GM18498 (cell line): ENCODE data around the gene SCN10A.

Experiments
- ATAC-seq: cut with Tn5 transposase; IDR thresholded peaks from one replicate; pipeline ENCODE4 v1.9.1; 2021; ENCODE audit warnings: mild to moderate bottlenecking, moderate library complexity; ENCODE audit not compliant: unreplicated experiment

SCN10A gene

DNA sequence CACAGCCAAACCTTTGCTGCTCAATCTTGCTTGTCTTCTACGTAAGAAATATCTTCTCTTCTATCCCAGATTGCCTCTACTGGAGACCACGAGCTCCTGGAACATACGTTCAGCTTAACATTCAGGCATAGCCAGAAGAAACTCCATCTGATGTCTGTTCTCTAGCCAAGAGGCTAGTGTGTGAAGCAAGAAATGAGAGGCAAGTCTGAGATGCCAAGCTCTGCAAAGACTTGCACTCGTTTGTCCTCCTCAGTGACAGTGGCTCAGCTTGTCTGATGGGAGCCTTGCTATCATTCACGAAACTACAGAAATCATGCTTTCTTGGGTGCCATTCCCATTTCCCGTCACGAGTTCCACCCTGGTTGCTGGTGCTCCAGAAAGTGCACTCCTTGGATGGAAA lies at the start of gene SCN10A:
Gene SCN10A (minus strand): TSS at position 192 of the 400 bp plus-strand sequence. CDS start 22,207 bp downstream, outside the sequence.
- ATAC-seq, result no peak

DNA sequence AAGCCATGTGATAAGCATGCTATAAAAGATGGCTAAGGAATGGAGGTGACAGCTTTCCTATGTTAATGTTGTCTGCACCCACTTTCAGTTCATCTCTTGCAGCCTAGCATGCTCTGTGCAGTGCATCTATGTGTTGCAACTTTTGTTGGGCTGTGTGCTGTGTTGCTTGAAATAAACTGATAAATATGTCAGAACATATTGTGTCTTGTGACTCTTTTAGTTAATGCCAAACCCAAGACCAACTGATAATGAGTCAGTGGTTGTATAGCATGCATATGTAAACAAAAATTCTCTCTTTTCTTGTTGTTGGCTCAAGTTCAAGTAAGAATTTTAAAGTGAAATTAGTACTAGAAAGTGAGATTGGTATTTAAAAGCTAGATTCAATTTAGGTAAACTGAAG lies 37.0 kb upstream of the SCN10A start:
- ATAC-seq, result no peak

DNA sequence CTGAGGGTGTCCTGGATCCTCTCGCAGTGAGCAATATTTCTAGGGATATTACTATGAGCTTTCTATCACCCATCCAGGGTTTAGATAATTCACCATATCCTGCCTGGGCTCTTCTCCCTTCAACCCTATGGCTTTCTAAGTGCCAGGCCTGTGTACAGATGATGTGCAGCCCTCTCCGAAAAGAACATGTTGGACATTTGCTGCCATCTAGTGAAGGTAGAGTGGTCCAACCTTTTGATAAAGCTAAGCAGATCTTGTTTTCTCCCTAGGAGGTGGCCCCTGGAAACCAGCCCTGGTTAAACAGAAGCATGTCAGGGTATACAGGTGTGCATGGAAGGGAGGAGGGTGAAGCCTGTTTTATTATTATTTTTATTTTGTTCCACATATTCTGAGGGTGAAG lies 27.9 kb upstream of the SCN10A start:
- ATAC-seq, result no peak

GRCh38 chr3:38842266-38842965 lies 26.4 kb upstream of the SCN10A start:
- ATAC-seq, result no peak

DNA sequence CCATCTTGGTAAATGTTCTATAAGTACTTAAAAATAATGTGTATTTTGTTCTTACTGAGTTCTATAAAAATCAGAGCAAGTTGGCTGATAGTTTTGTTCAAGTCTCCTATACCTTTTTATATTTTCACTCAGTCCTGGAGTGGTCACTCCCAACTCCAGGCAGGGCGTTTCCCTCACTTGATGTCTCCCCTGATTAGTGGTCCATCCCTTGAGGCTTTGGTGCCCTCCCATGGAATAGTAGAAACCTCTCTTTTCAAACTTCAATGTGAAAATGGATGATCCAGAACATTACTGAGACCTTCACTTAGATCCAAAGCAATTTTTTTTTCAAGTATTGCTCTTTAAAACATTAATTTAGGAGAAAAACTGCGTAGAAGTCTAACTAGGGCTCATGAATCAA lies 25.0 kb upstream of the SCN10A start:
- ATAC-seq, result no peak

DNA sequence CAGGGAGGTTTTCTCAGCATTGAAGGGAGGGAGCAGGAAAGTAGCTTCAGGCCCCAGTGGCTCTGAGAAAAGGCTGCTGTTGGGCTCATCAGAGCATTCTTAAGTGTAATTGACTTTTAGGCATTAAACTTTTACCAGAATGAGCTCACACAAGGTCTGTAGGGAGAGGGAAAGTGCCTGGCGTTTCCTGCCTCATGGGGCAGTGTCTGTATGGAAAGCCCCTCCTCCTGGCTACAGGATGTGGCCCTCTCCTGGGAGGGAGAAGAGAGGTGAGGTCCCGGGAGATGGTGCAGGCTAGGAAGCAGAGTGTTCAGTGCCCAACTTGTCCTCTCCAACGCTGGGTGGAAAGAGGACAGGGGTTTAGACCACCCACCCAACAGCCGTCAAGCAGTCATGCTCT lies 21.3 kb upstream of the SCN10A start:
- no peak for ATAC-seq

DNA sequence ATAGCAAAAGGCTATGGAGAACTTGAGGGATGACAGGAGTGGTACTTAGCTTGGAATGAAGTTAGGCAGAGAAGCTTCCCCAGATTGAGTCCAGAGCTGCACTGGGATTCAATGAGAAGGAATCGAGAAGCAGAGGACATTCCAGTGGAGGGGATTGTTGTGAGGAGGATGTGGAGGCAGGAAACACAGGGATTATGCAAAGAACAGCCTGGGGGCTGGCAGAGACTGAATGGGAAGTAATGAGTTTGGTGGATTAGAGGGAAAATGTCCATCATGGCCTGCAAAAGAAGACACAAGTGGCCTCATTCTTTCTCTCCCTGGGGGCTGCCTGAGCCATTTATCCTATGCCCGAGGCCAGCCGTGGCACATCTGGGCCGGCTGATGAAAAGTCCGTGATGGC lies 20.5 kb upstream of the SCN10A start:
- ATAC-seq, result no peak

DNA sequence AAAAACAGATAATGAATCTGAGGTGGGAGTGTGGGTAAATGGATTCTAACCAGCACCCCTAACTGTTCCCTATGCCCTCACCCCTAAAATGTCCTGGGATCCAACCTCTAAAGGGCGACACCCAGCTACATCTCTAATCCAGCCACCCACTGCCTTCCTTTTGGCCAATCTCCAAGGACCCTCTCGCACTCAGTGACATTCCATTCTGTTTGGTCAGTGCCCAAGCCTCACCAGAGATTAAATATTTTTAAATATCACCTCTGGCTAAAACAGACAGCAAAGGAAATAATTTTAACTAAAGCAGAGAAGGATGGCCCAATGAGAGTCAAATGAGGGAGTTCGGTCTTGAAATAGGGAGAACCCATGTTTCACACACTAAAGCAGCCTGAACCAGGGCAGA lies 19.9 kb upstream of the SCN10A start:
- no peak for ATAC-seq

DNA sequence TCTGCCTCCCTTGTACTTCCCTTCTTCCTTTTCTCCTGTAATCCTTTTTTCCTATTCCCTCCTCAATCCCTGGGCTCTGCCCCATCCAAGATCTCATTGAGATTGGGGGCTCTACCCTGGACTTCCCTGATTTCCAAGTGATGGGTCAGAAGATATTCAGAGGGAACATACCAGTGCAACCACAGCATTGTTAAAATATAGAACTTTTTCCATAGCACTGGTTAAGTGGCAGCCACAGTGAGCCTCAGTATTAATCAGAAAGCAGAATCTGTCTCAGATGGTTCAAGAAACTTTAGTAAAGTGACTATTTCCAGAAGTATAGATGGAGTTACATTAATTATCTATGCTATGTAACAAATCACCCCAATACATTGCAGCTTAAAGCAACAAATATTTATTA lies 18.7 kb upstream of the SCN10A start:
- no peak for ATAC-seq

GRCh38 chr3:38834110-38834509 lies 18.1 kb upstream of the SCN10A start:
- ATAC-seq, result no peak

- ATAC-seq, result no peak
These were observed 13.4 kb upstream of the SCN10A start for GRCh38 chr3:38829404-38829803.

DNA sequence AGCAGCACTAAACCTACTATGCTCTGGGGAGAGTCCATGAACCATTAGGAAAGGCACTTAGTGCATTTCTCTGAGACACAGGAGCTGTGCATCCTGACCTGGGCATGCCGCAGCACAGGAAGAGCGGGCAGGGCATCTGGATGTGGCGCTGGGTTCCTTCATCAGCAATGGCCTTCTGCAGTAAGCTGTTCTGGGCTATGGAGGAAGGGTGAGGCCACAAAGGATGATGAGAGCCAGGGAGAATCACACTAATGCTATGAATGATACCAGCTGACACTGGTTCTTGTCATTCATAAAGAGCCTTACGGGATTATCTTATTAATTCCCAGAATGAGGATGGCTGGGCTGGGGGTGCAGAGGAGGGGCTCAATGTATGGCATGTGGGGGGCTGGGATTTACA lies 12.7 kb upstream of the SCN10A start:
- ATAC-seq, result no peak

DNA sequence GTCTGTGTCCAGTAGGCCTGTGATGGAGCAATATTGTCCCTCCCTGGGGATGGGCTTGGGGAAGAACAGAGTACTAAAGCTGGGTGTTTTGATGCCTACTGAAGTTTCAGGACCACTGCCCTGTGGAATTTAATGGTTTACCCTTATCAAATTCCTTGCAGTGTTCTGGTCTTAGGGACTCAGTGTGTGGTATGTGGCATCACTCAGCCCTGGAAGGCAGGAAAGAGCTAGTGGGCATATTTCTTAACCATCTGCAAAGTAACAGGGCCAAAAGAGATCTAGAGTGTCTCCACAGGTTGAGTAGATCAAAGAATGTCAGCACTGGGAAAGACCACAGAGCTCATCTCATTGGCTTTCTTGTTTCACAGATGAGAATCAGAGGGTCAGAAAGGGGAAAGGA lies 11.8 kb upstream of the SCN10A start:
- ATAC-seq, result no peak

DNA sequence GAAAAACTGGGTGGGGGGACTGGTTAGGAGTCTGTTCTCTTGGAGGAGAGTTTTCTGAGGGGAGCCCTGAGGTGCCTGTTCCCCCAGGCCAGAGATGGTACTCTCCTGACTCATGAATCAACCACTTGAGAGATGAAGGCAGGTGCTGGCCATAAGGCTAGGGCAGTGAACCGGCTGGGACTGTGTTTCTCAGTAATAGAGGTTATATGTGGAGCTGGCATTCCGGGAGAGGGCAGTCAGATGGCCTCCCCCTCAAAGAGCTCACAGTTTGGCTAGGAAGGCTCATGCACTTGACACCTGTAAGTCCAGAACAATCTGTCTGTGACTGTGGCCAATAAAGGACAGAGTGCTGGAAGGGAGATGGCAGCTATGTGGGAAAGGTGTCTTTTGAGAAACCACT lies 10.0 kb upstream of the SCN10A start:
- no peak for ATAC-seq

- ATAC-seq, result no peak
These were observed 8.3 kb upstream of the SCN10A start for GRCh38 chr3:38824349-38824748.

- ATAC-seq, result no peak
These were observed 7.7 kb upstream of the SCN10A start for GRCh38 chr3:38823722-38824121.

DNA sequence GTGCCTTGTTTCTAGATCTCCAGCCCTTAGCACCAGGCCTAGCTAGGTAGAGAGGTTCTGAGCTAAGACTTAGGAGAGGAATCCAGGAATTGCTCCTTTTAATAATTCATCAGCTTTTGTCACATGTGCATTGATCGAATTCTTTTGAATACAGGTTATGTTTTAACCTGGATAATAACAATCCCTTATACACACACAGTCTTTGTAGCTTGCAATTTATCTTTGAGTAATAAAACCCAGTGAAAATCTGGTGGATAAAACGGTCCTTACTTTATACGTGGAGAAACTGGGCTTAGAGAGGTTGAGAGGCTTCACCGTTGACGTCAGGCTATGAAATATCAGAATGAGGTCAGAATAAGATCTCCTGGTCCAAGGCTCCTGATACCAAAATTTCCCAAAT lies 7.2 kb upstream of the SCN10A start:
- ATAC-seq, result no peak

- ATAC-seq, result no peak
These were observed 4.2 kb downstream of the SCN10A start for GRCh38 chr3:38811822-38812221.

DNA sequence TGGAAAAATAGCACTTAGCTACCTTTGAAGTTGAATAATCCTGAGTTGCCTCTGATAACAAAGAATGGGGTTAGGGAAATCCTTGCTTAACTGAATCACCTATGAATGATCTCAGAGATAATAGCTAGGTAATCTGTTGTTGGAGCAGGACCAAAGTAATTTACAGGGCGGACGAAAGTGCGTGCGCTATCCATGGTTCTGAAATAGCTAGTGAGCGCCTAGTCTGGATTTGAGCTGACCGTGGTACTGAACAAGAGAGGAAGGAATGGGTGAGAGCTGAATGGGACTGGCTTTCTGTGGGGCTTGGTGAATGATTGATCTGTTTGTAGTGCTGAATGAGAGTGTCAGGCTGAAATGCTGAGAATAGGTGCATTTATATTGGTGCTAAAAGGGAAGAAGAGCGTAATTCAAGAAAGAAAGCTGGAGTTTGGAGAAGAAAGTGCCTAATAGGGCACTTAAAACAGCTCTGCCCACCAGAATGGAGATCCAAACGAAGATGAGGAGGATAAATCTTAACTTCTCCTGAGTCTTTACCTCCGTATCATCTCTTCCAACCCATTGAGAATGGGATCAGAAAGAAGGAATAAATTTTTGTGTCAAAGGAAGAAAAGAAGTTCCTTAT lies 10.1 kb downstream of the SCN10A start:
- ATAC-seq, result no peak

- ATAC-seq, result no peak
These were observed 11.0 kb downstream of the SCN10A start for GRCh38 chr3:38805004-38805403.

DNA sequence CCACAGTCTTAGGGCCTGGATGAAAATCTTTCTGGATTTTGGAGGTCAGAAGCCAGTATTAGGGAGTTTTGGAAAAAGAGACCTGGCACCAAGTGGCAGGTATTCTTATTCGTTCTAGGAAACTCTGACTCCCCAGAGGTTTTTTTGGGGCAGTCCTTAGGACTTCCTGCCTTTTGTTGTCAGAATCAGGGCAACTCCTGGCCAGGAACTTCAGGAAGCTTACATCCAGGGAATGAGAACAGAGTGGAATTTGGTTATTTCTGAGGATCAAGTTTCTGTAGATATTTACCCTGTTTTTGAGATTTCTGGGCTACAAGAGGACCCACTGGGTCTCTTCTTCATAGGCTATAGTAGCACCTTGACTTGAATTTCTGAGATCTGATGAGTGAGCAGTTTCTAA lies 15.5 kb downstream of the SCN10A start:
- no peak for ATAC-seq

- ATAC-seq, result no peak
These were observed 22.3 kb downstream of the SCN10A start for GRCh38 chr3:38793721-38794120.

DNA sequence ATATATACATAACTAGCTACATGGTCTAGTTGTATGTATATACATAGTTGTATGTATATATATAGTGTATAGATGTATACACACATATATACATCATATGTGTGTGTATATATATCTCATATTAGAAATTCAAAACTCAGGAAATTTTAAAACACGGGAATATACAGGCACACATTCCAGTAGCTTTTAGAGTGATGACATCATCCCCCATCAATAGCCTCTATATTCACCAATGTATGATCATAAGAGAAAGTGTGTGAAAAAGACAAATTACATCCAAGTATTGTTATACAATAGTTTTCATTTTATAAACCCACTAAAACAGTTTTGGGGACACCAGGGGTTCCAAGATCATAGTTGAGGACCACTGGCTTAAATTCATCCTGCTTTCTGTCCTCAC lies 23.0 kb downstream of the SCN10A start:
- ATAC-seq, result no peak
